Naive thymus-derived CD8-positive, alpha-beta T cell (primary cell): ENCODE measurements around the gene SYDE1. TPM values are rescaled to one million over a fixed set of nuclear protein-coding genes. Genes with fewer than 3 reads are reported as not detected.
"Not testable (repeated sequence)": the region's sequence is repeated elsewhere in the genome, so short reads cannot be mapped to it uniquely, and the experiment has no call there.

Experiments used
- ATAC-seq, 2 donors: fragments of 150-1000 bp; cut with Tn5 transposase in 1 of 2; sonication (Bioruptor Pico), chemical (Tn5 transposase) in 1 of 2; 1 replicate in 1 of 2; 2 replicates in 1 of 2; pipeline ENCODE4 v1.10.0; 2021; ENCODE audit warnings: mild to moderate bottlenecking in 2 of 2, moderate library complexity in 2 of 2
- POLR2A ChIA-PET: fragments of 350-600 bp; sonication (Branson Sonifier 250); formaldehyde crosslinking; loops from one replicate; lab custom pipeline; 2021; ENCODE audit warnings: antibody characterized with exemption; lab: Charles Lee
- DNase-seq, 10 donors: peaks; one replicate each; pipeline versions ENCODE4 v3.0.0 to v3.0.0-alpha.2; 2020 to 2022
- H3K27ac Mint-ChIP-seq, 10 donors: one replicate each; pipeline ENCODE4 v1.8.0; 2020 to 2022; ENCODE audit warnings: mild to moderate bottlenecking in 10 of 10, mixed read lengths in 10 of 10, moderate library complexity in 4 of 10, inconsistent platforms in 1 of 10
- H3K27me3 Mint-ChIP-seq, 5 donors: one replicate each; pipeline ENCODE4 v1.8.0; 2021 to 2022; ENCODE audit warnings: mixed read lengths in 5 of 5
- H3K36me3 Mint-ChIP-seq, 3 donors: one replicate each; pipeline ENCODE4 v1.8.0; 2020 to 2022; ENCODE audit warnings: mixed read lengths in 3 of 3, mild to moderate bottlenecking in 2 of 3, inconsistent platforms in 1 of 3
- H3K4me1 Mint-ChIP-seq, 4 donors: one replicate each; pipeline ENCODE4 v1.8.0; 2021 to 2022; ENCODE audit warnings: mixed read lengths in 4 of 4
- H3K4me3 Mint-ChIP-seq, 10 donors: one replicate each; pipeline ENCODE4 v1.8.0; 2020 to 2022; ENCODE audit warnings: mild to moderate bottlenecking in 10 of 10, mixed read lengths in 10 of 10, moderate library complexity in 6 of 10, inconsistent platforms in 1 of 10
- H3K9me3 Mint-ChIP-seq, 9 donors: one replicate each; pipeline ENCODE4 v1.8.0; 2020 to 2022; ENCODE audit warnings: mixed read lengths in 9 of 9, mild to moderate bottlenecking in 3 of 9, inconsistent platforms in 1 of 9, moderate library complexity in 1 of 9
- polyA plus RNA-seq, 3 donors: library from polyadenylated mRNA; unstranded; fragments of 300-500 nt; fragmentation: Illumina TruSeq; gene quantifications; one replicate each; pipeline ENCODE4 v1.2.3, GENCODE V29; 2021
- total RNA-seq, 8 experiments: library from RNA in 2 of 8; stranded (reverse) in 2 of 8; gene quantifications; one replicate each; pipeline ENCODE4 v1.2.3 and lab custom pipeline; 2021 to 2026

The SYDE1 gene
- total and polyA plus RNA-seq, 5 experiments from 2014 or later, result 0.16 to 0.73 (median 0.26) TPM

DNA sequence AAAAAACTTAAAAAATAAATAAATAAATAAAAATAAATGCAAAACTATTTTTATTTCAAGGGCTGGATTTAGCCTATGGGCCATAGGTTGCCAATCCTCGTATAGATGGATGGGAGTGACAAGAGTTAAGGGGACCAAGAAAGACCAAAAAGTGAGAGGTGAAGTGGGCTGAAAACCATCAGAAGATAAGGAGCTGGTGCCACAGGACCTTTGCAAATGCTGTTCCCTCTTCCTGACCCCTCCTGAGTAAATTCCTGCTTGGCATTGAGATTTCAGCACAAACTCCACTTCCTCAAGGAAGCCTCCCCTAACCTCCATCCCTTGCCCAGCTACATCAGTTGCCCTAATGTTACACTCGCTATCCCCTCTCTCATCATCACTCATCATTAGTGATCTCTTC, 14.2 kb upstream of the SYDE1 start:
- POLR2A ChIA-PET, result interaction anchor here (0.5 kb wide), 1 partner anchor 588 kb away, joined by 3 read pairs; no protein-coding TSS in a partner anchor
- Mint-ChIP-seq H3K27me3 (peaks cover 0 to 4% (median 3%) of the 10 kb centered on the region in 5 donors), H3K9me3 (no peaks in the 10 kb centered on the region), H3K4me3 (no peak overlapping the region), H3K36me3 (no peaks in the 10 kb centered on the region), H3K27ac (no peak overlapping the region), H3K4me1 (peaks cover 0 to 6% (median 2%) of the 10 kb centered on the region in 4 donors)
- no peak for DNase-seq
- ATAC-seq, result no peak

DNA sequence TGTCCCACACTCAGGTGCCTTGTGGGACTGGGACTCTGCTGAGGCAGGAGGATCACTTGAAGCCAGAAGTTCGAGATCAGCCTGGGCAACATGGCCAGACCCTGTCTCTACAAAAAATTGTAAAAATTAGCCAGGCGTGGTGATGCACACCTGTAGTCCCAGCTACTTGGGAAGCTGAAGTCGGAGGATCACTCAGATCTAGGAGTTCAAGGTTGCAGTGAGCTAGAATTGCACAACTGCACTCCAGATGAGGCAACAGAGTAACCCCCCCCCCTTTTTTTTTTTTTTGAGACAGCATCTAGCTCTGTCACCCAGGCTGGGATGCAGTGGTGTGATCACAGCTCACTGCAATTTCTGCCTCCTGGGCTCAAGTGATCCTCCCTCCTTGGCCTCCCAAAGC, 11.0 kb upstream of the SYDE1 start:
- Mint-ChIP-seq H3K27me3 (peaks cover 0 to 3% (median 0%) of the 10 kb centered on the region in 5 donors), H3K4me3 (no peak overlapping the region), H3K36me3 (no peaks in the 10 kb centered on the region), H3K4me1 (peaks cover 0 to 6% (median 2%) of the 10 kb centered on the region in 4 donors), H3K27ac (no peak overlapping the region), H3K9me3 (no peaks in the 10 kb centered on the region)
- POLR2A ChIA-PET, result interaction anchor here (0.6 kb wide), 1 partner anchor 55 kb away, joined by 3 read pairs; no protein-coding TSS in a partner anchor
- no peak for ATAC-seq
- no peak for DNase-seq

DNA sequence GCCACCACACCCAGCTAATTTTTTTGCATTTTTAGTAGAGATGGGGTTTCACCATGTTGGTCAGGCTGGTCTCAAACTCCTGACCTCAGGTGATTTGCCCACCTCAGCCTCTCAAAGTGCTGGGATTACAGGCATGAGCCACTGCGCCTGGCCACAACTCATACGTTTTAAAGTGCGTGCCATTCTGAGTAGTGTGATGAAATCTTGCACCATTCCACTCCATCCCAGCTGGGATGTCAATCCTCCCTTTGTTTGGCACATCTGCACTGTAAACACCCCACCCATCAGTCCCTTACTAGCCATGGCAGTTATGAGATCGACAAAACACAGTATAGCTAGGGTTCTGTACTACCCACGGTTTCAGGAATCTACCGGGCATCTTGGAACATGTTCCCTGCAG, 9.2 kb upstream of the SYDE1 start:
- H3K36me3 Mint-ChIP-seq, H3K27ac Mint-ChIP-seq, ATAC-seq, H3K27me3 Mint-ChIP-seq, H3K4me3 Mint-ChIP-seq, DNase-seq, H3K9me3 Mint-ChIP-seq, POLR2A ChIA-PET, H3K4me1 Mint-ChIP-seq: not testable (repeated sequence)

DNA sequence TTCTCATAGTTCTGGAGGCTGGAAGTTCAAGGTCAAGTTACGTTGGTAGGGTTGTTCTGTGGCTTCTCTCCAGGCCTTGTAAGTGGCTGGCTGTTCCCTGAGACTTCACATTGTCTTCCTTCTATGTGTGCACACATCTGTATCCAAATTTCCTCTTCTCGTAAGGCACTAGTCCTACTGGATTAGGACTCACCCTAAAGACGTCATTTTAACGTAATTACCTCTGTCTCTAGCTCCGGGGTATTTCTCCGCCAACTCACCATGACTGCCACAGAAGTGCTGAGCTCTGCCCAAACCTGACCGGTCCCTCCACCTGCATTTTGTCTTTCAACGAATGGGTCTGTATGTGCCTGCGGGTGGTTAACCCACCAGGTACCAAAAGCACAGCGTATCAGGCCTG, 8.7 kb upstream of the SYDE1 start:
- DNase-seq (no peak), ATAC-seq (no peak)
- peaks cover 0 to 3% (median 0%) of the 10 kb centered on the region in 5 donors for H3K27me3 Mint-ChIP-seq
- H3K9me3 Mint-ChIP-seq, result peaks cover 1 to 14% (median 5%) of the 10 kb centered on the region in 9 donors
- no peak overlapping the region for H3K27ac Mint-ChIP-seq
- H3K4me3 Mint-ChIP-seq, result no peak overlapping the region
- H3K36me3 Mint-ChIP-seq, result peaks cover 0 to 4% (median 3%) of the 10 kb centered on the region in 3 donors
- no peaks in the 10 kb centered on the region for H3K4me1 Mint-ChIP-seq
- POLR2A ChIA-PET, result no interaction called here

DNA sequence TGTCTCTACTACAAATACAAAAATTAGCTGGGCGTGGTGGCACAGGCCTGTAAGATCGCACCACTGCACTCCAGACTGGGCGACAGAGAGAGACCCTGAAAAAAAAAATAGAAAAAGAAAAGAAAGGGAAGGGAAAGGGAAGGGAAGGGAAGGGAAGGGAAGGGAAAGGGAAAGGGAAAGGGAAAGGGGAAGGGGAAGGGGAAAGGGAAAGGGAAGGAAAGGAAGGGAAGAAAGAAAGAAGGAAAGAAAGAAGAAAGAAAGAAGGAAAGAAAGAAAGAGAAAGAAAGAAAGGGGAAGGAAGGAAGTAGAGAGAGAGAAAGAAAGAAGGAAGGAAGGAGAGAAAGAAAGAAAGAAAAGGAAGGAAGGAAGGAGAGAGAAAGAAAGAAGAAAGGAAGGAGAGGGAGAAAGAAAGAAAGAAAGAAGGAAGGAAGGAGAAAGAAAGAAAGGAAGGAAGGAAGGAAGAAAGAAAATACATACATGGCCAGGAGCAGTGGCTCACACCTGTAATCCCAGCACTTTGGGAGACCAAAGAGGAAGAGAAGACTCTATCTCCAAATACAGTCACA, 8.1 kb upstream of the SYDE1 start:
- DNase-seq, result no peak
- H3K27ac Mint-ChIP-seq, result peak overlapping the region in 2 of 10 donors; percentile 49 to 57
- peaks cover 4 to 21% (median 11%) of the 10 kb centered on the region in 9 donors for H3K9me3 Mint-ChIP-seq
- H3K4me3 Mint-ChIP-seq, result no peak overlapping the region
- peaks cover 0 to 8% (median 4%) of the 10 kb centered on the region in 3 donors for H3K36me3 Mint-ChIP-seq
- H3K27me3 Mint-ChIP-seq, result peaks cover 0 to 4% (median 0%) of the 10 kb centered on the region in 5 donors
- no peak for ATAC-seq
- H3K4me1 Mint-ChIP-seq, result no peaks in the 10 kb centered on the region
- POLR2A ChIA-PET, result interaction anchor here (0.6 kb wide), 1 partner anchor 53 kb away, joined by 3 read pairs; no protein-coding TSS in a partner anchor

DNA sequence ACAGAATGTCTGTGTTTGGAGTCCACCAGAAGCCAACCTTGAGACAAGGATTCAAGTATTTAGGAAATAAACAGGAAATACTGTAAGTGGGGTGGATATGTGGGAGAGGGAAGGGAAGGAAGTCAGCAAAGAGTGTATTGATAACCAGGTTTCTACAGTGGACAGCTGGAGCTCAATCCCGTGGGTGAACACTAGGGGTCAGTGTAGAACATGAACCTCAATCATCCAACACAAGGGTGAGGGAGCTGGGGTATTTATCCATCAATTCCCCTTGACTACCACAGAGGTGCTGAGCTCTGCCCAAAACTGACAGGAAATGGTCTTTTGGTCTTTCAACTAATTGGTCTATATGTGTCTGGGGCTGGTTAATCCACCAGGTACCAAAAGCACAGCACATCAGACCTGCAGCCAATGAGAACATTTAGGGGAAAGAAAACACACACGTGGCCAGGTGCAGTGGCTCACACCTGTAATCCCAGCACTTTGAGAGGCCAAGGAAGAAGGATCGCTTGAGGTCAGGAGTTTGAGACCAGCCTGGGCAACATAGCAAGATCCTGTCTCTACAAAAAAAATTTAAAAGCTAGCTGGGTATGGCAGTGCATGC, 5.6 kb upstream of the SYDE1 start:
- peak in 9 of 10 donors; percentile 27 to 70 (median 47) for DNase-seq
- peaks cover under 1 to 5% (median 2%) of the 10 kb centered on the region in 4 donors for H3K4me1 Mint-ChIP-seq
- H3K36me3 Mint-ChIP-seq, result peaks cover 0 to 21% (median 4%) of the 10 kb centered on the region in 3 donors
- peaks cover 0 to 17% (median 0%) of the 10 kb centered on the region in 5 donors for H3K27me3 Mint-ChIP-seq
- H3K4me3 Mint-ChIP-seq, result no peak overlapping the region
- peaks cover 8 to 33% (median 21%) of the 10 kb centered on the region in 9 donors for H3K9me3 Mint-ChIP-seq
- POLR2A ChIA-PET, result no interaction called here
- ATAC-seq, result peak; percentile 63 to 64
- no peak overlapping the region for H3K27ac Mint-ChIP-seq

DNA sequence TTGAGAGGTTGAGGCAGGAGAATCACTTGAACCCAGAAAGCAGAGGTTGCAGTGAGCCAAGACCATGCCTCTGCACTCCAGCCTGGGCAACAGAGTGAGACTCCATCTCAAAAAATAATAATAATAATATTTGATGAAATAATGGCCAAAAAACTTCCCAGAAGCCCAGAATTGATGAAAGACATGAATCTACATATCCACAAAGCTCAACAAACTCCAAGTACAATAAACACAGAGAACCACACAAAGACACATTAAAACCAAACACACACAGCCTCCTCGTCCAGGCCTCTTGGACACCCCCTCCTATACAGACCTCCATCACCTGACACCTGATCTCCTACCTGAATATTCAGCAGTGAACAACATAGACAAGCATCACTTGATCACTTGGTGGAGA, 3.2 kb upstream of the SYDE1 start:
- H3K9me3 Mint-ChIP-seq, result peaks cover 8 to 33% (median 21%) of the 10 kb centered on the region in 9 donors
- no peak for ATAC-seq
- peaks cover 10 to 19% (median 16%) of the 10 kb centered on the region in 4 donors for H3K4me1 Mint-ChIP-seq
- POLR2A ChIA-PET, result no interaction called here
- H3K27ac Mint-ChIP-seq, result peak overlapping the region in 1 of 10 donors; percentile 2
- peaks cover 0 to 21% (median 4%) of the 10 kb centered on the region in 3 donors for H3K36me3 Mint-ChIP-seq
- DNase-seq, result no peak
- peaks cover 0 to 24% (median 0%) of the 10 kb centered on the region in 5 donors for H3K27me3 Mint-ChIP-seq
- no peak overlapping the region for H3K4me3 Mint-ChIP-seq

DNA sequence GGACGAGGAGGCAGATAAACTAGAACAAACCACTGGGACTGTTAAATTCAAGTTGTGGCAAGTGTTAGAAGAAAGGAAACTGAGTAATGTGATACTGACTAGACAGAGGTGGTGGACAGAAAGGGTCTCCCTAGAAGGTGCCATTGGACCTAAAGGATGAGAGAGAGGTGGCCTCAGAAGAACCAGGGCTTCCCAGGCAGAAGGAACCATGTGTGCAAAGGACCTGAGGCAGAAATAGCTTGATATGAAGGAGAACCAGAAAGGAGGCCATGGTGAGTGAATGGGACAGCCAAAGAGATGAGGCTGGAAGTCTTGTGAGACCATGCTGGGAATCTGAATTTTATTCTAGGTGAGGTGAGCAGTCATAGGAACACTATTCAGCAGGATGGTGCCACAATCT, 2.8 kb upstream of the SYDE1 start:
- POLR2A ChIA-PET, result no interaction called here
- Mint-ChIP-seq H3K36me3 (peaks cover 0 to 21% (median 4%) of the 10 kb centered on the region in 3 donors), H3K9me3 (peaks cover 8 to 33% (median 21%) of the 10 kb centered on the region in 9 donors), H3K4me3 (no peak overlapping the region), H3K27ac (no peak overlapping the region), H3K4me1 (peaks cover 10 to 19% (median 16%) of the 10 kb centered on the region in 4 donors), H3K27me3 (peaks cover 0 to 24% (median 0%) of the 10 kb centered on the region in 5 donors)
- DNase-seq (no peak), ATAC-seq (no peak)

DNA sequence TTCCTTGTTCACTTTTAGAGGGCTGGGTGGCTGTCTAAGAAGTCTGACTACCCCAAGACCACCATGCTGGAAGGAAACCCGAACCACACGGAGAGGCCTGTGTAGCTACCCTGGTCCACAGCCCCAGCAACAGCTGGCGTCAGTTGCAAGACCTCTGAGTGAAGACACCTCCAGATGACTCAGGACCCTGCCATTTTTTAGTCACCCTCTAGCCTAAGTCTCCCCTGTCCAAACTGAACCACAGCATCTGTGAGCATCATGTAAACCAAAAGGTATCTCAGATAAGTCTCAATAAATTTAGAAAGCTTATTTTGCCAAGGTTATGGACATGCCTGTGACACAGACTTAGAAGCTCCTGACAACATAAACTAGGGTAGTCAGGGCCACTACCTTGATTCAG, 2.2 kb upstream of the SYDE1 start:
- DNase-seq (no peak), ATAC-seq (no peak)
- Mint-ChIP-seq H3K4me1 (peaks cover 10 to 19% (median 16%) of the 10 kb centered on the region in 4 donors), H3K4me3 (peak overlapping the region in 1 of 10 donors; percentile 57), H3K27ac (peak overlapping the region in 2 of 10 donors; percentile 41 to 54), H3K27me3 (peaks cover 0 to 24% (median 0%) of the 10 kb centered on the region in 5 donors), H3K36me3 (peaks cover 0 to 21% (median 4%) of the 10 kb centered on the region in 3 donors), H3K9me3 (peaks cover 8 to 33% (median 21%) of the 10 kb centered on the region in 9 donors)
- POLR2A ChIA-PET, result interaction anchor here (0.7 kb wide), 1 partner anchor 10 kb away, joined by 3 read pairs; no protein-coding TSS in a partner anchor

DNA sequence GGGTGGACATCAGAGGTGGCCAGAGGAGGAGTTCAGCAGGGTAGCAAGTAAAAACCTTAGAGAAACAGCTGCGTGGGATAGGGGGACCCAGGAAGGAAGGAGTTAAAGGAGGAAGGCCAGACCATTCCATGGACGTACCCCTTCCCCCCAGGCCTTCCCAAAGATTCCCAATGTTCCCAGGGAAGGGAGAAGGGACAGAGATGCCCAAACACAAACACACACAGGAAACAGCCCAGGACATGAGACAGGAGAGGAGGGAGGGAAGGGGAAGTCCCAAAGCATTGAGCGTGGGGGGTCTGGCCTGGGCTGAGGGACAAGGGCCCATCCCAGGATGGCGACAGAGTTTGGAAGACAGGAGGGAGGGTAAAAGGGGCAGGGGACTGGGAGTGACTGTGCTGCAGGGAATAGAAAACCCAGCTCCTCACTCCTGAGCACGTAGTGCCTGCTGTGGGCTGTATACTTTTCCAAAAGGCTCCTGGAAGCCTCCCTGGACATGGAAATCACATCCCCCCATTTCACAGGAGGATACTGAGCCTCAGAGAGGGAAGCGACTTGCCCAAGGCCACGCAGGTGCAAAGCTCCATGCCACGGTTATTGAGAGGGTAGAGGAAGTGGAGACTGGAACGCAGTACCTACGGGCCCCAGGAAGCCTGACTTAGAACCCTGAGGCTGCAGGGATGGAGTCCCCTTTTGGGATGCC, 1.1 kb downstream of the SYDE1 start:
- POLR2A ChIA-PET, result interaction anchor here (0.6 to 2.3 kb wide), 3 partner anchors 17 to 126 kb away, joined by 3 to 8 read pairs (median 5); a partner anchor contains a TSS
- peak overlapping the region in 6 of 10 donors; percentile 8 to 85 (median 68) for H3K27ac Mint-ChIP-seq

DNA sequence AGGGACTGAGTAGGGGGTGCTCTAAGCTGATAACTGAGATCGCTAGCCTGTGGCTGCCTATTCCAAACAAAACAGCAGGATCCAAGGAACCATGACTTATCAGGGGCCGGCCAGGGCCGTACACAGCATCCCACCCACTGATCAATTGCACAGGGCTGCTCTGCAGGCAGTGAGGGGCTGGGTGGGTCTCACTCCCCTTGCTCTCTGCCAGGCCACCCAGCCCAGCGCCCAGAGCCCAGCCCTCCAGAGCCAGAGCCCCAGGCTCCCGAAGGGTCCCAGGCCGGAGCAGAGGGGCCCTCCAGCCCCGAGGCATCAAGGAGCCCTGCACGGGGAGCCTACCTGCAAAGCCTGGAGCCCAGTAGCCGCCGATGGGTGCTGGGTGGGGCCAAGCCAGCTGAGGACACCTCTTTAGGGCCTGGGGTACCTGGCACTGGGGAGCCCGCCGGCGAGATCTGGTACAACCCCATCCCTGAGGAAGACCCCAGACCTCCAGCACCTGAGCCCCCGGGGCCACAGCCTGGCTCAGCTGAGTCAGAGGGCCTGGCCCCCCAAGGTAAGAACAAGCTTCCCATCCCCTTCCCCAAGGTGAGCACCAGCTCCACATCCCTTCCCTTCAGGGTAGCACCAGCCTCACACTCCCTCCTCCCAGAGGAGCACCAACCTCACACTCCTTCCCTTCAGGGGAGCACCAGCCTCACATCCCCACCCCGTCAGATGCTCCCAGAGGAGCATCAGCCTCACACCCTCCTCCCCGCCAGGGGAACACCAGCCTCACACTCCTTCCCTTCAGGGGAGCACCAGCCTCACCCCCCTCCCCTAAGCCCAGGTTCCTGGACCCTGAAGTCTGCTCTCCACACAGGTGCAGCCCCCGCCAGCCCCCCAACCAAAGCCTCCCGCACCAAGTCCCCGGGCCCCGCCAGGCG, 1.9 kb downstream of the SYDE1 start:
- H3K36me3 Mint-ChIP-seq, result peaks cover 0 to 12% (median 0%) of the 10 kb centered on the region in 3 donors
- H3K27ac Mint-ChIP-seq, result peak overlapping the region in 2 of 10 donors; percentile 27 to 34
- H3K4me3 Mint-ChIP-seq, result no peak overlapping the region
- H3K4me1 Mint-ChIP-seq, result peaks cover 13 to 22% (median 17%) of the 10 kb centered on the region in 4 donors
- peaks cover 0 to 24% (median 0%) of the 10 kb centered on the region in 5 donors for H3K27me3 Mint-ChIP-seq
- H3K9me3 Mint-ChIP-seq, result peaks cover under 1 to 12% (median 6%) of the 10 kb centered on the region in 9 donors
- POLR2A ChIA-PET, result interaction anchor here (0.6 to 2.3 kb wide), 2 partner anchors 16 to 125 kb away, joined by 3 to 8 read pairs; a partner anchor contains a TSS
- DNase-seq (no peak), ATAC-seq (no peak)

More for the DNA sequence above, 1.1 kb downstream of the SYDE1 start:
- DNase-seq (no peak), ATAC-seq (no peak)
- peaks cover 0 to 20% (median 2%) of the 10 kb centered on the region in 3 donors for H3K36me3 Mint-ChIP-seq
- H3K4me3 Mint-ChIP-seq, result peak overlapping the region; percentile 38 to 83 (median 70)
- peaks cover 0 to 24% (median 0%) of the 10 kb centered on the region in 5 donors for H3K27me3 Mint-ChIP-seq
- H3K9me3 Mint-ChIP-seq, result peaks cover 8 to 20% (median 10%) of the 10 kb centered on the region in 9 donors
- peaks cover 13 to 22% (median 17%) of the 10 kb centered on the region in 4 donors for H3K4me1 Mint-ChIP-seq
